SU-DHL-6 (cell line): ENCODE results near the gene WDR86.

Experiments used
- CTCF ChIP-seq: fragments of 200-600 bp; sonication (generic); IDR thresholded peaks from one replicate; pipeline ENCODE4 v1.5.1; 2017; ENCODE audit warnings: antibody characterized with exemption, mild to moderate bottlenecking, low read length, moderate library complexity; ENCODE audit not compliant: insufficient read depth, poor library complexity, severe bottlenecking
- EZH2phosphoT487 ChIP-seq: fragments of 200-600 bp; sonication (generic), shearing (Covaris generic); conservative IDR thresholded peaks from 2 replicates; pipeline ENCODE4 v1.6.1; 2018; ENCODE audit warnings: mild to moderate bottlenecking, antibody characterized with exemption, low read length, moderate library complexity, mixed read lengths

- no peak for TF ChIP-seq CTCF
- no peak for TF ChIP-seq EZH2phosphoT487
Measured at GRCh38 chr7:151410405-151411390, 860 bp upstream of the WDR86 start.
